H1 (cell line): ENCODE measurements around the gene ELF4. TPM values are rescaled to one million over a fixed set of nuclear protein-coding genes. Genes with fewer than 3 reads are reported as not detected.

Experiments
- ATF2 ChIP-seq: IDR thresholded peaks from 2 replicates; pipeline ENCODE4 v1.6.1; 2012; ENCODE audit warnings: low read length, inconsistent platforms
- CHD7 ChIP-seq: fragments of 300-600 bp; sonication (generic); IDR thresholded peaks from 2 replicates; pipeline ENCODE4 v1.7.1; 2012; ENCODE audit warnings: low read length, moderate library complexity, mild to moderate bottlenecking, inconsistent platforms; ENCODE audit not compliant: insufficient replicate concordance
- MAFK ChIP-seq: IDR thresholded peaks from 2 replicates; pipeline ENCODE4 v1.6.1; 2012; ENCODE audit warnings: low read depth, mild to moderate bottlenecking, improper control_type of control experiment, low read length
- SIX5 ChIP-seq: IDR thresholded peaks from 2 replicates; pipeline ENCODE4 v1.6.1; 2011; ENCODE audit warnings: mild to moderate bottlenecking, low read depth, low read length
- SP2 ChIP-seq: IDR thresholded peaks from 2 replicates; pipeline ENCODE4 v1.6.1; 2012; ENCODE audit warnings: mild to moderate bottlenecking, low read length, inconsistent platforms
- SP4 ChIP-seq: IDR thresholded peaks from 2 replicates; pipeline ENCODE4 v1.6.1; 2012; ENCODE audit warnings: low read length, inconsistent platforms
- polyA plus RNA-seq, 7 experiments: library from polyadenylated mRNA; depleted of rRNA in 3 of 7; stranded (reverse) in 5 of 7; unstranded in 2 of 7; fragments of >200 nt in 5 of 7; fragments of 200-250 nt in 2 of 7; gene quantifications; 1 replicate in 5 of 7; 2 replicates in 1 of 7; 4 replicates in 1 of 7; pipeline versions ENCODE4 v1.2.1 to v1.2.3, GENCODE V29; 2011 to 2013; ENCODE audit warnings: missing spikeins in 2 of 7, mixed read lengths in 2 of 7
- total RNA-seq: library from RNA; stranded (reverse); fragmentation: NEBNext Ultra II Directional; extraction: Animal tissue kit (Norgen Biotek cat#: 25700); gene quantifications from 2 replicates; pipeline ENCODE4 v1.2.1, GENCODE V29; 2021

ELF4 gene
- total and polyA plus RNA-seq, 2 of the 8 experiments (the other 6 are each of a cell fraction or from before 2014, with no cell fraction given), result 1.8 to 2.0 TPM

GRCh38 chrX:130066975-130067615, 43.2 kb downstream of the ELF4 start (continued):
- TF ChIP-seq ATF2 (no peak), SIX5 (no peak), SP2 (no peak), SP4 (no peak), MAFK (no peak), CHD7 (no peak)
- TF ChIP-seq, all 59 proteins: peak for 0
